Suprapubic skin (tissue), 4 donors: Measurements from ENCODE around the gene ZNF839. TPM values are rescaled to one million over a fixed set of nuclear protein-coding genes. Genes with fewer than 3 reads are reported as not detected.

Source experiments
- DNase-seq, 2 donors: peaks; one replicate each; pipeline ENCODE4 v3.0.0-alpha.2; 2019; ENCODE audit warnings: low spot score in 2 of 2
- H3K27ac ChIP-seq: fragments of 200-600 bp; sonication (generic); one replicate; pipeline ENCODE4 v1.5.1; 2019
- H3K27me3 ChIP-seq: fragments of 200-600 bp; sonication (generic); one replicate; pipeline ENCODE4 v1.5.1; 2019
- H3K36me3 ChIP-seq: fragments of 200-600 bp; sonication (generic); one replicate; pipeline ENCODE4 v1.5.1; 2019
- H3K4me1 ChIP-seq: fragments of 200-600 bp; sonication (generic); one replicate; pipeline ENCODE4 v1.5.1; 2019
- H3K4me3 ChIP-seq: fragments of 200-600 bp; sonication (generic); one replicate; pipeline ENCODE4 v1.5.1; 2019; ENCODE audit warnings: mild to moderate bottlenecking
- H3K9me3 ChIP-seq: fragments of 200-600 bp; sonication (generic); one replicate; pipeline ENCODE4 v1.5.1; 2019
- EP300 ChIP-seq: sonication (generic); formaldehyde crosslinking; IDR thresholded peaks from one replicate; pipeline ENCODE4 v1.6.1; 2017; ENCODE audit warnings: antibody characterized with exemption
- POLR2A ChIP-seq, 2 donors: fragments of 450-650 bp; IDR thresholded peaks; one replicate each; pipeline ENCODE4 v1.6.1; 2017; ENCODE audit warnings: antibody characterized with exemption in 2 of 2, mild to moderate bottlenecking in 2 of 2, moderate library complexity in 2 of 2
- POLR2AphosphoS5 ChIP-seq, 3 donors: sonication (generic); formaldehyde crosslinking; IDR thresholded peaks; one replicate each; pipeline ENCODE4 v1.6.1; 2017; ENCODE audit warnings: antibody characterized with exemption in 3 of 3
- WGBS: methylation state at CpG from one replicate; pipeline ENCODE4 v1.1.5; 2018; 5-methylcytosine and 5-hydroxymethylcytosine counted together
- total RNA-seq, 4 donors: library from RNA; depleted of rRNA; stranded (reverse); fragments of >200 nt; gene quantifications; one replicate each; pipeline ENCODE4 v1.1.0, GENCODE V29; 2016
- TF ChIP-seq, protein P1 (sequence below), 2 donors: fragments of 200-600 bp in 1 of 2; fragments of 450-650 bp in 1 of 2; sonication (generic) in 1 of 2; IDR thresholded peaks; one replicate each; pipeline ENCODE4 v1.5.1; 2016 to 2019; ENCODE audit warnings: antibody characterized with exemption in 2 of 2, mild to moderate bottlenecking in 1 of 2, moderate library complexity in 1 of 2

Gene ZNF839
- total RNA-seq, 4 donors from 2014 or later: 9.2 to 41.0 (median 17.7) TPM

GRCh38 chr14:102387086-102387485 lies 67.5 kb downstream of the ZNF839 start:
- DNase-seq: no peak
- Histone ChIP-seq H3K27me3 (no peaks in the 10 kb centered on the region), H3K27ac (no peak overlapping the region), H3K36me3 (peaks cover 13% of the 10 kb centered on the region), H3K4me1 (peaks cover 4% of the 10 kb centered on the region), H3K4me3 (no peak overlapping the region), H3K9me3 (no peaks in the 10 kb centered on the region)
- TF ChIP-seq POLR2A (IDR thresholded peaks at IDR 0.05) (no peak), POLR2AphosphoS5 (IDR thresholded peaks at IDR 0.05) (no peak), EP300 (no peak)
- TF ChIP-seq, protein P1, sequence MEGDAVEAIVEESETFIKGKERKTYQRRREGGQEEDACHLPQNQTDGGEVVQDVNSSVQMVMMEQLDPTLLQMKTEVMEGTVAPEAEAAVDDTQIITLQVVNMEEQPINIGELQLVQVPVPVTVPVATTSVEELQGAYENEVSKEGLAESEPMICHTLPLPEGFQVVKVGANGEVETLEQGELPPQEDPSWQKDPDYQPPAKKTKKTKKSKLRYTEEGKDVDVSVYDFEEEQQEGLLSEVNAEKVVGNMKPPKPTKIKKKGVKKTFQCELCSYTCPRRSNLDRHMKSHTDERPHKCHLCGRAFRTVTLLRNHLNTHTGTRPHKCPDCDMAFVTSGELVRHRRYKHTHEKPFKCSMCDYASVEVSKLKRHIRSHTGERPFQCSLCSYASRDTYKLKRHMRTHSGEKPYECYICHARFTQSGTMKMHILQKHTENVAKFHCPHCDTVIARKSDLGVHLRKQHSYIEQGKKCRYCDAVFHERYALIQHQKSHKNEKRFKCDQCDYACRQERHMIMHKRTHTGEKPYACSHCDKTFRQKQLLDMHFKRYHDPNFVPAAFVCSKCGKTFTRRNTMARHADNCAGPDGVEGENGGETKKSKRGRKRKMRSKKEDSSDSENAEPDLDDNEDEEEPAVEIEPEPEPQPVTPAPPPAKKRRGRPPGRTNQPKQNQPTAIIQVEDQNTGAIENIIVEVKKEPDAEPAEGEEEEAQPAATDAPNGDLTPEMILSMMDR (IDR thresholded peaks at IDR 0.05): no peak

DNA sequence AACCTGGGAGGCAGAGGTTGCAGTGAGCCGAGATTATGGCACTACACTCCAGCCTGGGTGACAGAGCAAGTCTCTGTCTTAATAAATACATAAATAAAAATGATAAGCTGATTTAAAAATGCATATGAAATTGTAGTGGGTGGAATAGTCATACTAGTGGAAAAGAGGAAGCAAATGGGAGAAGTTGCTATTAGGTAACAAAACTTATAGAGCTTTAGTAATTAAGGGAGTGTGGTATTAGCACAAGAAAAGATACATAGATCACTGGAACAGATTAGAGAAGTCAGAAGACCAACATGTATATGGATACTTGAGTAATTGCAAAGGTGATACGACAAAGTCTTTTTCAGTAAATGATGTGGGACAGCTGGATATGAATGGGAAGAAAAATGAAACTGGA lies 69.7 kb downstream of the ZNF839 start:
- no peak for DNase-seq
- WGBS: 90% methylated on average over 2 of the region's 2 CpGs
- H3K27me3 ChIP-seq: no peaks in the 10 kb centered on the region
- TF ChIP-seq EP300 (no peak), POLR2AphosphoS5 (IDR thresholded peaks at IDR 0.05) (no peak), POLR2A (IDR thresholded peaks at IDR 0.05) (no peak)
- TF ChIP-seq, protein P1 (IDR thresholded peaks at IDR 0.05): no peak
- H3K4me3 ChIP-seq: no peak overlapping the region
- no peaks in the 10 kb centered on the region for H3K9me3 ChIP-seq
- H3K36me3 ChIP-seq: peaks cover 9% of the 10 kb centered on the region
- peaks cover 4% of the 10 kb centered on the region for H3K4me1 ChIP-seq
- H3K27ac ChIP-seq: peak overlapping the region; percentile 29

- Histone ChIP-seq H3K4me3 (no peak overlapping the region), H3K27me3 (no peaks in the 10 kb centered on the region), H3K27ac (peak overlapping the region; percentile 15), H3K36me3 (peaks cover 4% of the 10 kb centered on the region), H3K9me3 (no peaks in the 10 kb centered on the region), H3K4me1 (peaks cover 4% of the 10 kb centered on the region)
- DNase-seq: no peak
- TF ChIP-seq EP300: no peak
- no peak for TF ChIP-seq POLR2AphosphoS5 (IDR thresholded peaks at IDR 0.05)
- TF ChIP-seq, protein P1 (IDR thresholded peaks at IDR 0.05): no peak
- no peak for TF ChIP-seq POLR2A (IDR thresholded peaks at IDR 0.05)
- 70% methylated on average over 2 of the region's 2 CpGs for WGBS
Observed at GRCh38 chr14:102390064-102390855, 70.7 kb downstream of the ZNF839 start.

Other genes starting within 250 kb of the ZNF839 start
- 100 to 1,000 TPM; 240 to 651 (median 430) TPM for gene HSP90AA1, start 232.7 kb upstream of the ZNF839 start, total RNA-seq
- 10 to 100 TPM; 27.3 to 39.4 (median 33.0) TPM for gene WDR20, start 179.8 kb upstream of the ZNF839 start, total RNA-seq
- 10 to 100 TPM; 13.0 to 25.4 (median 17.0) TPM for gene MOK, start 14.6 kb upstream of the ZNF839 start, total RNA-seq
- 10 to 100 TPM; 28.3 to 35.1 (median 29.4) TPM for gene CINP, start 43.1 kb downstream of the ZNF839 start, total RNA-seq
- gene TECPR2, start 43.2 kb downstream of the ZNF839 start, total RNA-seq: 10 to 100 TPM; 12.1 to 22.6 (median 16.8) TPM
- 10 to 100 TPM; 48.4 to 60.1 (median 54.4) TPM for gene ANKRD9, start 190.0 kb downstream of the ZNF839 start, total RNA-seq